Breast epithelium (tissue), 4 donors: Measurements from ENCODE around the gene GADD45GIP1. TPM values are rescaled to one million over a fixed set of nuclear protein-coding genes. Genes with fewer than 3 reads are reported as not detected.

ENCODE experiments used
- DNase-seq, 2 donors: peaks; one replicate each; pipeline ENCODE4 v3.0.0-alpha.2; 2019; ENCODE audit warnings: low spot score in 2 of 2
- H3K27ac ChIP-seq, 2 donors: fragments of 200-600 bp; sonication (generic) in 1 of 2; one replicate each; pipeline ENCODE4 v1.5.1; 2016 to 2019; ENCODE audit warnings: mild to moderate bottlenecking in 1 of 2
- H3K27me3 ChIP-seq, 2 donors: fragments of 200-600 bp; sonication (generic) in 1 of 2; one replicate each; pipeline versions ENCODE4 v1.5.1 to v1.6.0; 2017 to 2019; ENCODE audit warnings: control low read depth in 1 of 2, mild to moderate bottlenecking in 1 of 2
- H3K36me3 ChIP-seq: fragments of 200-600 bp; one replicate; pipeline ENCODE4 v1.5.1; 2019
- H3K4me1 ChIP-seq, 2 donors: fragments of 200-600 bp; sonication (generic); one replicate each; pipeline ENCODE4 v1.5.1; 2016 to 2019; ENCODE audit warnings: control low read depth in 1 of 2
- H3K4me3 ChIP-seq, 3 donors: fragments of 200-600 bp; sonication (generic); 1 replicate in 2 of 3; 2 replicates in 1 of 3; pipeline ENCODE4 v1.5.1; 2016 to 2019; ENCODE audit warnings: mild to moderate bottlenecking in 3 of 3, moderate library complexity in 2 of 3
- H3K9me3 ChIP-seq, 2 donors: fragments of 200-600 bp; sonication (generic) in 1 of 2; one replicate each; pipeline ENCODE4 v1.5.1; 2016 to 2019; ENCODE audit warnings: control low read depth in 1 of 2
- POLR2A ChIP-seq: fragments of 450-650 bp; IDR thresholded peaks from one replicate; pipeline ENCODE4 v1.6.1; 2016; ENCODE audit warnings: antibody characterized with exemption, mild to moderate bottlenecking, moderate library complexity
- POLR2AphosphoS5 ChIP-seq, 3 donors: sonication (generic); formaldehyde crosslinking; IDR thresholded peaks; one replicate each; pipeline ENCODE4 v1.6.1; 2017; ENCODE audit warnings: antibody characterized with exemption in 3 of 3
- intact Hi-C: fragments of 100-400 bp; cut with DNase I; formaldehyde crosslinking; loops from one replicate; pipeline ENCODE4 v1.15.1; 2023; ENCODE audit warnings: low total_unique reads
- total RNA-seq, 3 donors: library from RNA; depleted of rRNA; stranded (reverse); fragments of >200 nt; gene quantifications; one replicate each; pipeline ENCODE4 v1.1.0, GENCODE V29; 2016
- TF ChIP-seq, protein P1 (sequence below), 3 donors: fragments of 450-650 bp; IDR thresholded peaks; one replicate each; pipeline ENCODE4 v1.5.1; 2016 to 2017; ENCODE audit warnings: antibody characterized with exemption in 3 of 3, mild to moderate bottlenecking in 3 of 3, moderate library complexity in 3 of 3

The GADD45GIP1 gene
- total RNA-seq, 3 donors from 2014 or later, result 30.3 to 44.2 (median 31.5) TPM

DNA sequence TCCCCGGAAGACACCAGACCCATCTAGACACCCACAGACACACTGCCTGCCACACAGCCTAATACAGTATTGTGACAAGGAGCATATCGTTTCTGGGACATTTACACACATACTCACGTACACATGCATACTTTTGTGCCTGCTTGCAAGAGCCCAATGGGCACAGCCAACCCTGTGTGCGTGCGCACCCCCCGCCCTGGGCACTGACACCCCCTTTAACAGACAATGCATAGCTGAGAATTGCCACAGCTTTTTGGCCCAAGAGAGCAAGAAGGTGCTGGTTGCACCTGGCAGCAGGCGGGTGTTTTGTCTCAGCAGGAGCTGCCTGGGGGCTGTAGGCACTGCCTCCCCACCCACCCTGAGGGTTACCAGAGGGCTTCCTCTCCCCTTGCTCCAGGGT, 36.5 kb upstream of the GADD45GIP1 start:
- no peaks in the 10 kb centered on the region for H3K9me3 ChIP-seq
- no peak for DNase-seq
- no peaks in the 10 kb centered on the region for H3K27me3 ChIP-seq
- no peaks in the 10 kb centered on the region for H3K36me3 ChIP-seq
- H3K27ac ChIP-seq, result peak overlapping the region; percentile 82 to 96
- TF ChIP-seq, protein P1, sequence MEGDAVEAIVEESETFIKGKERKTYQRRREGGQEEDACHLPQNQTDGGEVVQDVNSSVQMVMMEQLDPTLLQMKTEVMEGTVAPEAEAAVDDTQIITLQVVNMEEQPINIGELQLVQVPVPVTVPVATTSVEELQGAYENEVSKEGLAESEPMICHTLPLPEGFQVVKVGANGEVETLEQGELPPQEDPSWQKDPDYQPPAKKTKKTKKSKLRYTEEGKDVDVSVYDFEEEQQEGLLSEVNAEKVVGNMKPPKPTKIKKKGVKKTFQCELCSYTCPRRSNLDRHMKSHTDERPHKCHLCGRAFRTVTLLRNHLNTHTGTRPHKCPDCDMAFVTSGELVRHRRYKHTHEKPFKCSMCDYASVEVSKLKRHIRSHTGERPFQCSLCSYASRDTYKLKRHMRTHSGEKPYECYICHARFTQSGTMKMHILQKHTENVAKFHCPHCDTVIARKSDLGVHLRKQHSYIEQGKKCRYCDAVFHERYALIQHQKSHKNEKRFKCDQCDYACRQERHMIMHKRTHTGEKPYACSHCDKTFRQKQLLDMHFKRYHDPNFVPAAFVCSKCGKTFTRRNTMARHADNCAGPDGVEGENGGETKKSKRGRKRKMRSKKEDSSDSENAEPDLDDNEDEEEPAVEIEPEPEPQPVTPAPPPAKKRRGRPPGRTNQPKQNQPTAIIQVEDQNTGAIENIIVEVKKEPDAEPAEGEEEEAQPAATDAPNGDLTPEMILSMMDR (IDR thresholded peaks at IDR 0.05), result no peak
- no peak for TF ChIP-seq POLR2A
- TF ChIP-seq POLR2AphosphoS5 (IDR thresholded peaks at IDR 0.05), result no peak
- no peak overlapping the region for H3K4me3 ChIP-seq
- intact Hi-C loops, result no loop called here
- peaks cover 0 to 5% of the 10 kb centered on the region in 2 donors for H3K4me1 ChIP-seq

DNA sequence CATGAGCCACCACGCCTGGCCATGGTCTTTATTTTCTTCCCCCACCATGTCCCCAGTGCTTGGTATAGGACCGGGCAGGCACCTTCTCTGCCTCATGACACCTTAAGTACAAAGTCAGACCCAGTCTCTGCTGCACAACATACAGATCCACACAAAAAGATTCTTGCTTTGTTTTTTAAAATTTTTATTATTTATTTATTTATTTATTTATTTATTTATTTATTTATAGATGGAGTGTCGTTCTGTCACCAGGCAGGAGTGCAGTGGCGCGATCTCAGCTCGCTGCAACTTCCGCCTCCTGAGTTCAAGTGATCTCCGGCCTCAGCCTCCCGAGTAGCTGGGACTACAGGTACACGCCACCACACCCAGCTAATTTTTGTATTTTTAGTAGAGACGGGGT, 35.7 kb upstream of the GADD45GIP1 start:
- intact Hi-C loops, result no loop called here
- Histone ChIP-seq H3K27ac (peak overlapping the region in 1 of 2 donors; percentile 82), H3K27me3 (no peaks in the 10 kb centered on the region), H3K9me3 (no peaks in the 10 kb centered on the region), H3K4me3 (no peak overlapping the region), H3K36me3 (no peaks in the 10 kb centered on the region), H3K4me1 (peaks cover 0 to 5% of the 10 kb centered on the region in 2 donors)
- no peak for TF ChIP-seq POLR2AphosphoS5 (IDR thresholded peaks at IDR 0.05)
- no peak for TF ChIP-seq POLR2A
- TF ChIP-seq, protein P1 (IDR thresholded peaks at IDR 0.05), result no peak
- DNase-seq, result no peak

DNA sequence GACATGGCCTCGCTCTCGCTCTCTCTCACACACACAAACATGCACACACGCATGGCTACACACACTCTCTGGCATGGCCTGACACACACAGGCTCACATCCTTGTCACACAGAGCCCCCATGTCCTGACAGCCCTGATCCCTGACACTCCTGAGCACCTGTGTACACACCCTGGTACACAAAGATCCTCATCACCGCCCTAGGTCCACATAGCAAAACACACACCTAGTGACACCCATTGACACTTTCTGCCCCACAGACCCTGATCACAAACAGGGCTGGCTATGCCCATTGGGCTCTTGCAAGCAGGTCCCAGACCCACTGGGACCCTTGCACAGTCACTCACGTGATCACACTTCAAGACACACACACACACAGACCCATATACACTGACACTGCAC, 34.3 kb upstream of the GADD45GIP1 start:
- TF ChIP-seq POLR2AphosphoS5 (IDR thresholded peaks at IDR 0.05), result no peak
- no peaks in the 10 kb centered on the region for H3K9me3 ChIP-seq
- DNase-seq, result no peak
- no peaks in the 10 kb centered on the region for H3K4me1 ChIP-seq
- no peaks in the 10 kb centered on the region for H3K36me3 ChIP-seq
- intact Hi-C loops, result no loop called here
- H3K27me3 ChIP-seq, result no peaks in the 10 kb centered on the region
- H3K4me3 ChIP-seq, result no peak overlapping the region
- no peak overlapping the region for H3K27ac ChIP-seq

DNA sequence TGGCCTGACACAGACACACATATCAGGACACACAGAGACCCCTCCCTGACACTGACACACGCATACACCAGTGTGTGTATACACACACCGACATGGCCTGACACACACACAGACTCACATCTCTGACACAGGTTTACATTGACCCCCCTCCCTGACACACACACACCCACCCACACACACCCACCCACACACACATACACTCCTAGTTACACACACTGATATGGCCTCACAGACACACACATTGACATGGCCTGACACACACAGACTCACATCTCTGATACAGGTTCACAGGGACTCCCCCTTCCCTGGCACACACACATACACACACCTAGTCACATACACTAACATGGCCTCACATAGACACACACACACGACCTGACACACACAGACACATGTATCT, 33.8 kb upstream of the GADD45GIP1 start:
- intact Hi-C loops, result no loop called here
- Histone ChIP-seq H3K36me3 (no peaks in the 10 kb centered on the region), H3K4me3 (no peak overlapping the region), H3K27me3 (no peaks in the 10 kb centered on the region), H3K4me1 (no peaks in the 10 kb centered on the region), H3K27ac (no peak overlapping the region), H3K9me3 (no peaks in the 10 kb centered on the region)
- no peak for DNase-seq
- TF ChIP-seq POLR2AphosphoS5 (IDR thresholded peaks at IDR 0.05) (no peak), POLR2A (no peak)
- TF ChIP-seq, protein P1 (IDR thresholded peaks at IDR 0.05), result no peak

DNA sequence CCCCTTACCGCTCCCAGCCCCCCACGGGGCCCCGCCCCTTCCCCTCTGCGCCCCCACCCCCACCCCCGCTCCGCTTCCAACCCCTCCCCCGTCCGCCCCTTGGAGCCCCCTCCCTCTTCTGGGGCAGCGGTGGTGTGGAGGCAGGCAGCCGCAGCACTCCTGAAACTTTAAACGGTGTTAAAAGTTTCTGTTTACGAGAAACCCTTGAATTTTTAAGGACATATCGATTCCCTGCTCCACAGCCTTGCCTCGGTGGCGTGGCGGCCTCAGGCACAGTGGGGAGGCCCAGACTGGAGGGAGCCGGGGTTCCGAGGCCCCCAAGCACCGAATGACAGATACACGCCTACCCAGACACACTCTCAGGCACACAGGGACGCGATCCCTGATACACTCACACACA, 33.4 kb upstream of the GADD45GIP1 start:
- H3K9me3 ChIP-seq, result no peaks in the 10 kb centered on the region
- no peak overlapping the region for H3K27ac ChIP-seq
- DNase-seq, result no peak
- TF ChIP-seq POLR2A (no peak), POLR2AphosphoS5 (IDR thresholded peaks at IDR 0.05) (no peak)
- TF ChIP-seq, protein P1 (IDR thresholded peaks at IDR 0.05), result no peak
- H3K27me3 ChIP-seq, result no peaks in the 10 kb centered on the region
- intact Hi-C loops, result no loop called here
- H3K4me1 ChIP-seq, result peaks cover 0 to 3% of the 10 kb centered on the region in 2 donors
- no peak overlapping the region for H3K4me3 ChIP-seq
- H3K36me3 ChIP-seq, result no peaks in the 10 kb centered on the region

DNA sequence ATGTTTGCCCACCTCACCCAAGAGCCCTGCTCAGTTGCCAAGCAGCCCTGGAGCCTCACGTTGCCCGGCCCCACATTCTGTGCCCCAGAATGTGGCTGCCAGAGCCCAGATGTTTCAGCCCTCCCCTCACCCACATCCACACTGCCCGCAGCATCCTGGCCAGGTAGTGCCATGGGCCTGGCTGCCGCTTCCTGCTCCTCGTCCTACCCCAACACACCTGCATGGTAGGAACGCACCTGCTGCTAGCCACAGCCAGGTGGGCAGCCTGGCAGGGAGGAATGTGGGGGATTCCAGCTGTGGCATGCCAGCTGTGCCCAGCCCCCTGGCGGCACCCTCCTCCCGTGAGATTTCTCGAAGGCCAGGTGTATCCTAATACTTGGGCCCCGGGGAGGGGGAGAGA, 30.8 kb upstream of the GADD45GIP1 start:
- Histone ChIP-seq H3K27me3 (no peaks in the 10 kb centered on the region), H3K4me1 (peaks cover 0 to 7% of the 10 kb centered on the region in 2 donors), H3K36me3 (no peaks in the 10 kb centered on the region), H3K9me3 (no peaks in the 10 kb centered on the region), H3K4me3 (no peak overlapping the region), H3K27ac (no peak overlapping the region)
- TF ChIP-seq POLR2AphosphoS5 (IDR thresholded peaks at IDR 0.05) (no peak), POLR2A (no peak)
- TF ChIP-seq, protein P1 (IDR thresholded peaks at IDR 0.05), result no peak
- intact Hi-C loops, result no loop called here
- no peak for DNase-seq
